Activated T-cell treated with anti-CD3 and anti-CD28 coated beads, Interleukin-2, amount 50 U/mL, for 4 hours (primary cell): Measurements from ENCODE around the gene TMEM214. TPM values are rescaled to one million over a fixed set of nuclear protein-coding genes. Genes with fewer than 3 reads are reported as not detected.

Experiments used
- ATAC-seq, 2 donors: fragments of 200-7000 bp; cut with Tn5 transposase; one replicate each; pipeline ENCODE4 v1.10.0; 2021
- DNase-seq: peaks from one replicate; pipeline ENCODE4 v3.0.0-alpha.2; 2020
- H3K27me3 Mint-ChIP-seq: one replicate; pipeline ENCODE4 v1.8.0; 2021; ENCODE audit warnings: low read depth, mixed read lengths
- H3K36me3 Mint-ChIP-seq: one replicate; pipeline ENCODE4 v1.8.0; 2022; ENCODE audit warnings: mixed read lengths; ENCODE audit not compliant: insufficient read depth
- H3K4me1 Mint-ChIP-seq: one replicate; pipeline ENCODE4 v1.8.0; 2021; ENCODE audit warnings: low read depth, mixed read lengths
- H3K4me3 Mint-ChIP-seq: one replicate; pipeline ENCODE4 v1.8.0; 2021; ENCODE audit warnings: mild to moderate bottlenecking, moderate library complexity, mixed read lengths
- H3K9me3 Mint-ChIP-seq: one replicate; pipeline ENCODE4 v1.8.0; 2021; ENCODE audit warnings: mixed read lengths
- total RNA-seq, 3 donors: library from RNA; stranded (reverse); gene quantifications; one replicate each; pipeline ENCODE4 v1.2.1, GENCODE V29; 2021

The TMEM214 gene
- total RNA-seq, 3 donors from 2014 or later = 59.0 to 71.3 (median 60.4) TPM

- DNase-seq (no peak), ATAC-seq (no peak)
- Mint-ChIP-seq H3K36me3 (peaks cover 36% of the 10 kb centered on the region), H3K27me3 (no peaks in the 10 kb centered on the region), H3K9me3 (no peaks in the 10 kb centered on the region), H3K4me3 (no peak overlapping the region), H3K4me1 (peaks cover 6% of the 10 kb centered on the region)
Observed at GRCh38 chr2:27039871-27040270, 7.1 kb downstream of the TMEM214 start.

GRCh38 chr2:27040282-27040681, 7.5 kb downstream of the TMEM214 start:
- ATAC-seq (no peak), DNase-seq (no peak)
- Mint-ChIP-seq H3K4me3 (no peak overlapping the region), H3K27me3 (no peaks in the 10 kb centered on the region), H3K36me3 (peaks cover 35% of the 10 kb centered on the region), H3K4me1 (peaks cover 2% of the 10 kb centered on the region), H3K9me3 (no peaks in the 10 kb centered on the region)

GRCh38 chr2:27041752-27042151, 9.0 kb downstream of the TMEM214 start:
- DNase-seq (no peak), ATAC-seq (no peak)
- Mint-ChIP-seq H3K4me1 (peaks cover 2% of the 10 kb centered on the region), H3K4me3 (no peak overlapping the region), H3K27me3 (no peaks in the 10 kb centered on the region), H3K36me3 (peaks cover 33% of the 10 kb centered on the region), H3K9me3 (no peaks in the 10 kb centered on the region)

DNA sequence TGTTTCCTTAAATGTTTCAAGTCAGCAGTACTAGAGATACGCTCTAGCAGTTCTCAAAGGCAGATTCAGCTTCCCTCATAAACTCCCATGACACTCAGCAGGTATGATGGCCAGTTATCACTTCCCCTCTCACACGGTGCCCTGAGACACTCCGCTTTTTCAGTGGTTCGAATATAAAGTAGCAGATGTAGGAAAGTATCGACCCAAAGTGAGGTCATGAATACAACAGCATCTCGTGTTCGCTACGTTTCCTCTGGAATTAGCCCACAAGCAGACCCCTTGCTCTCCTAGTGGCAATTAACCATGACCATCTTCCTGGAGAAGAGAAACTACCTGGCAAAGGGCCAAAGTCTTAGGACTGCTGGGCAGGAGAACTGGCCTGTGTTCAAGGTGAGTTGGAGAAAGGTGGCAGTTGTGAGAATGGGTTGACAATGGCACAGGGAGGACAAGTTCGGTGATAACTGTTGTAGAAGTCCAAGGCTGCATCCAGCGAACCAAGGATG, 9.4 kb downstream of the TMEM214 start:
- Mint-ChIP-seq H3K27me3 (no peaks in the 10 kb centered on the region), H3K9me3 (no peaks in the 10 kb centered on the region), H3K4me1 (peaks cover 2% of the 10 kb centered on the region), H3K36me3 (peaks cover 28% of the 10 kb centered on the region), H3K4me3 (no peak overlapping the region)
- DNase-seq (no peak), ATAC-seq (no peak)

- H3K4me1 Mint-ChIP-seq = peaks cover 2% of the 10 kb centered on the region
- DNase-seq (no peak), ATAC-seq (no peak)
- H3K27me3 Mint-ChIP-seq = no peaks in the 10 kb centered on the region
- peaks cover 23% of the 10 kb centered on the region for H3K36me3 Mint-ChIP-seq
- H3K4me3 Mint-ChIP-seq = no peak overlapping the region
- no peaks in the 10 kb centered on the region for H3K9me3 Mint-ChIP-seq
Observed at GRCh38 chr2:27042985-27043634, 10.3 kb downstream of the TMEM214 start.

DNA sequence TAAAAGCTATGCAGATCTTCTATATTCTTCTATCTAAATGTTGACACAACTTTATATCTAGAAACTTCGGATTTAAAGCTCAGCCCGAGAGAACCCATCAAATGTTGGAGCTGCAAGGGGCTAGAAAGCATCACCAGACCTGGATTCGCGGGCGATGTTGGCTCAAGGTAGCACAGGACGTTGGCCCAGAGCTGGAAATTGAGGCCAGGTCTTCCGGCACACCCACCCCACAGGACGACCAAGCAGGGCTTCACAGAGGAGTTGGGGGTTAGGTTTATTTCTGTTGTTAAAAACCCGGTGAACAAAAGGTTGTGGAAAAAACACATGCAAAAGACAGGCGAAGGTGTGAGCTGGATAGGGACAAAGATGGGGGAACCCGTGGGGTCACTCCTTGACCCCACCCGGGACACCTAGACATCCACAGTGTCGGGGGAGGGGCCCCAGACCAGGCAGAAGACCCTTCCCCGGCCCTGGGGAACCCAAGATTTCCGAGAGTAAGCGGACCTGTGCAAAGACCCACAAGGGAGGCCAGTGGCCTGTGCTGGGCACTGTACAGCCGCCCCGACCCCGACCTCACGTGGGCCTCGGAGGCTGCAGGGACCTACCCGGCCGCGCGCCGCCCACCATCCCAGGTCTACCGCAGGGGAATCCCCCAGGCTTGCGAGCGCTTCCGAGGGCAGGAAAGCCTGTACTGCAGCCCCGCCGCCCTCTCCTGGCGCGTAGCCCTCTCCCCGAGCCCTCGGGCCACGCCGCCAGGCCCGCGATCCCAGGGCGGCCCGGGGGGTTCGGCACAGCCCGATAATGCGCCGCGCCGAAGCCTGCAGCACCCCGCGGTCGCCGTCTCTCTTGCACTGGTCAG, 16.9 kb downstream of the TMEM214 start:
- Mint-ChIP-seq H3K9me3 (no peaks in the 10 kb centered on the region), H3K4me1 (peaks cover 15% of the 10 kb centered on the region), H3K36me3 (peaks cover 10% of the 10 kb centered on the region), H3K4me3 (peak overlapping the region; percentile 93), H3K27me3 (peaks cover 7% of the 10 kb centered on the region)
- DNase-seq = peak; percentile 63
- peak; percentile 34 to 38 for ATAC-seq

- Mint-ChIP-seq H3K9me3 (no peaks in the 10 kb centered on the region), H3K4me1 (peaks cover 15% of the 10 kb centered on the region), H3K36me3 (peaks cover 16% of the 10 kb centered on the region), H3K27me3 (peaks cover 7% of the 10 kb centered on the region), H3K4me3 (peak overlapping the region; percentile 93)
- DNase-seq = peak; percentile 90
- ATAC-seq = peak; percentile 64 to 73
Observed at GRCh38 chr2:27050281-27050995, 17.7 kb downstream of the TMEM214 start.

GRCh38 chr2:27050996-27051901, 18.5 kb downstream of the TMEM214 start, which contains the start of gene AGBL5:
TSS of gene AGBL5 (plus strand) at chr2:27051668. CDS start at chr2:27052959, 1,291 bp downstream.
- Mint-ChIP-seq H3K4me3 (peak within 1 kb of the TSS; percentile 93), H3K9me3 (no peaks in the 10 kb centered on the region), H3K27me3 (peaks cover 7% of the 10 kb centered on the region), H3K36me3 (peaks cover 17% of the 10 kb centered on the region), H3K4me1 (peaks cover 15% of the 10 kb centered on the region)
- peak; percentile 73 to 75 for ATAC-seq
- DNase-seq = peak; percentile 95

DNA sequence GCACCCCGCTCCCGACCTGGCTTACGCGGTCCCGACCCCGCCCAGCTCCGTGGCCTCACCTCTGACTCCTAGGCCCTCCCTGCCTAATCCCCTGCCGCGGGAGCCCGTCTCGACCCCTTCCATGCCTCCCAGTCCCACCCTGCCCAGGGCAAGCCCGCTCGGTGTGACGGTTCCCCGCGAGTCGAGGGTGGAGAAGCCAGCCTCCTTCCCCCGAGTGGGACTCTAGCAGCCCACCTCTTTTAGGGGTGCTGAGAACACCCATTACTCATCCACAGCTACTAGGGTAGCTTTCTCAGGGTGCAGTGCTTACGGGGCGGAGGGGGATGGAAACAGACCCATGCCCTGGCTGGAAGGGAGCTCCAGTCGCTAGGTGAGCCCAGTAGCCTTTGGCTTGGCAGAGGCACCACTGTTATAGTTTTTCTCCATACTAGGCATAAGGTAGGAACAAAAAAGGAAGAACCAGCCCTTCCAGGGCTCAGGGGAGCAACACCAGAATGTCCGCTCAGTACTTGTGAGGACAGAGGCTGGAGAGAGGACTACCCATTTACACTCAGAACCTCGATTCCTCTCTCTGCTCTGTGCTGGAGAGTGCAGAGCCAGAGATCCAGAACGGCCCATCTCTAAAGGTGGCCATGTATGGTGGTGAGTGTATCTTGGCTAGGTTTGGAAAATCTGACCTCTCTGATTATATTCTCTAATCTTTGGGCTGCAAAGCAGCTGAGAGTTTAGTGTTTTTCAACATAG, 19.3 kb downstream of the TMEM214 start:
- H3K4me3 Mint-ChIP-seq = peak overlapping the region; percentile 87
- H3K36me3 Mint-ChIP-seq = peaks cover 17% of the 10 kb centered on the region
- H3K27me3 Mint-ChIP-seq = peaks cover 7% of the 10 kb centered on the region
- DNase-seq = peak; percentile 34
- peaks cover 15% of the 10 kb centered on the region for H3K4me1 Mint-ChIP-seq
- no peak for ATAC-seq
- no peaks in the 10 kb centered on the region for H3K9me3 Mint-ChIP-seq

DNA sequence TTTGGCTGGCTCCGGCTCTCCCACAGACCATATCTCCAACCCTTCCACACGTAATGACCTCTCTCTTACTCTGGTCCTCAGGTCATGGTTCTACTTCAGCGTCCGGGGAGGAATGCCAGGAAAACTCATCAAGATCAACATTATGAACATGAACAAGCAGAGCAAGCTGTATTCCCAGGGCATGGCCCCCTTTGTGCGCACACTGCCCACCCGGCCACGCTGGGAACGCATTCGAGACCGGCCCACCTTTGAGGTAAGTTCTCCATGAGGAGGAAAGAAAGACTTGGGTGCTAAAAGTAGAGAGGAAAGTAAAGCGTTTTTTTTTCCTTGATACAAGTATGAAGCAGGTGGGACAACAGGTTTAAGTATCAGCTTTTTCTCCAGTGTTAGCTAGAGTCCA, 20.6 kb downstream of the TMEM214 start:
- H3K36me3 Mint-ChIP-seq = peaks cover 17% of the 10 kb centered on the region
- no peaks in the 10 kb centered on the region for H3K9me3 Mint-ChIP-seq
- ATAC-seq (no peak), DNase-seq (no peak)
- H3K4me1 Mint-ChIP-seq = peaks cover 15% of the 10 kb centered on the region
- peaks cover 7% of the 10 kb centered on the region for H3K27me3 Mint-ChIP-seq
- peak overlapping the region; percentile 40 for H3K4me3 Mint-ChIP-seq

DNA sequence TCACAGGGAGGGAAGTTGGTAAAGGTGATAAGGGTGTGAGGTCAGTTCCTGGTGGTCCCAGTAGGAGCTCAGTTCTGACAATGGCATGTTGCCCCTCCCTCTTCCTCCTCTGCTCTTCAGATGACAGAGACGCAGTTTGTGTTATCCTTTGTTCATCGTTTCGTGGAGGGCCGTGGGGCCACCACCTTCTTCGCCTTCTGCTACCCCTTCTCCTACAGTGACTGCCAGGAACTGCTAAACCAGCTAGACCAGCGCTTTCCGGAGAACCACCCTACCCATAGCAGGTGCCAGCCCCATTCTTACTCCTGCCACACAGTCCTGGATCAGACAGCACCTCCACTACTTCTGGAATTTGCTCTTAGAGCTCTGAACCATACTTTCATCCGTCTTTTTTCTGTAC, 21.0 kb downstream of the TMEM214 start:
- Mint-ChIP-seq H3K36me3 (peaks cover 17% of the 10 kb centered on the region), H3K27me3 (peaks cover 7% of the 10 kb centered on the region), H3K9me3 (no peaks in the 10 kb centered on the region), H3K4me1 (peaks cover 15% of the 10 kb centered on the region), H3K4me3 (no peak overlapping the region)
- DNase-seq (no peak), ATAC-seq (no peak)

- Mint-ChIP-seq H3K9me3 (no peaks in the 10 kb centered on the region), H3K4me3 (no peak overlapping the region), H3K27me3 (peaks cover 7% of the 10 kb centered on the region), H3K36me3 (peaks cover 17% of the 10 kb centered on the region), H3K4me1 (peaks cover 10% of the 10 kb centered on the region)
- no peak for DNase-seq
- no peak for ATAC-seq
Observed at GRCh38 chr2:27054721-27055120, 22.0 kb downstream of the TMEM214 start.

- H3K4me3 Mint-ChIP-seq = no peak overlapping the region
- H3K36me3 Mint-ChIP-seq = peaks cover 14% of the 10 kb centered on the region
- H3K9me3 Mint-ChIP-seq = no peaks in the 10 kb centered on the region
- no peaks in the 10 kb centered on the region for H3K27me3 Mint-ChIP-seq
- ATAC-seq = no peak
- no peak for DNase-seq
- no peaks in the 10 kb centered on the region for H3K4me1 Mint-ChIP-seq
Observed at GRCh38 chr2:27057184-27057583, 24.4 kb downstream of the TMEM214 start.
